ENCODE results near the gene UBQLN4. TPM values are rescaled to one million over a fixed set of nuclear protein-coding genes. Genes with fewer than 3 reads are reported as not detected.

Gene UBQLN4
- total RNA-seq, 6 donors from 2014 or later = 22.2 to 39.8 (median 24.5) TPM

GRCh38 chr1:155993595-155993994 lies 60.0 kb downstream of the UBQLN4 start:
- Histone ChIP-seq H3K9me3 (no peaks in the 10 kb centered on the region), H3K27me3 (no peaks in the 10 kb centered on the region), H3K27ac (peak overlapping the region in 2 of 4 donors; percentile 56 to 72), H3K4me3 (no peak overlapping the region), H3K4me1 (peaks cover 17 to 33% (median 27%) of the 10 kb centered on the region in 4 donors), H3K36me3 (no peaks in the 10 kb centered on the region)
- peak in 1 of 2 donors; percentile 73 for ATAC-seq (ENCODE audit: low FRiP score in 2 of 2)
- TF ChIP-seq POLR2A (IDR thresholded peaks at IDR 0.05) (peak in 1 of 4 donors; percentile 28), POLR2AphosphoS5 (IDR thresholded peaks at IDR 0.05) (no peak), EP300 (IDR thresholded peaks at IDR 0.05) (peak in 1 of 4 donors; percentile 8)
- peak in 1 of 2 donors; percentile 63 for DNase-seq
- WGBS, 2 donors = 61 to 71% methylated on average over 3 of the region's 3 CpGs

- no peaks in the 10 kb centered on the region for H3K27me3 ChIP-seq
- H3K4me1 ChIP-seq = peaks cover 19 to 37% (median 31%) of the 10 kb centered on the region in 4 donors
- peak; percentile 65 to 77 for ATAC-seq (ENCODE audit: low FRiP score in 2 of 2)
- H3K27ac ChIP-seq = peak overlapping the region; percentile 22 to 77 (median 68)
- H3K9me3 ChIP-seq = no peaks in the 10 kb centered on the region
- H3K36me3 ChIP-seq = no peaks in the 10 kb centered on the region
- peak in 1 of 2 donors; percentile 71 for DNase-seq
- WGBS, 2 donors = 64 to 89% methylated on average over 6 of the region's 6 CpGs
- H3K4me3 ChIP-seq = no peak overlapping the region
- TF ChIP-seq EP300 (IDR thresholded peaks at IDR 0.05) = no peak
- no peak for TF ChIP-seq POLR2A (IDR thresholded peaks at IDR 0.05)
- TF ChIP-seq CTCF (IDR thresholded peaks at IDR 0.05) = no peak
- no peak for TF ChIP-seq POLR2AphosphoS5 (IDR thresholded peaks at IDR 0.05)
Observed at GRCh38 chr1:155990005-155990739, 63.4 kb downstream of the UBQLN4 start.

GRCh38 chr1:155989242-155990004 lies 64.2 kb downstream of the UBQLN4 start:
- no peaks in the 10 kb centered on the region for H3K36me3 ChIP-seq
- TF ChIP-seq POLR2AphosphoS5 (IDR thresholded peaks at IDR 0.05) (peak in 1 of 2 donors; percentile 76), EP300 (IDR thresholded peaks at IDR 0.05) (no peak), CTCF (IDR thresholded peaks at IDR 0.05) (peak; percentile 96 to 99 (median 99))
- H3K27me3 ChIP-seq = no peaks in the 10 kb centered on the region
- peak overlapping the region in 3 of 4 donors; percentile 27 to 51 (median 42) for H3K4me3 ChIP-seq
- H3K4me1 ChIP-seq = peaks cover 19 to 40% (median 31%) of the 10 kb centered on the region in 4 donors
- H3K9me3 ChIP-seq = no peaks in the 10 kb centered on the region
- peak overlapping the region; percentile 22 to 77 (median 68) for H3K27ac ChIP-seq
- DNase-seq (peak; percentile 73 to 86), ATAC-seq (ENCODE audit: low FRiP score in 2 of 2) (peak; percentile 95 to 97)
- 10 to 33% methylated on average over 3 to 5 of the region's 9 CpGs for WGBS, 2 donors

Other genes with a start within 250 kb of the UBQLN4 start
- 100 to 1,000 TPM in 1 of 6 donors, 10 to 100 TPM in 5; 28.9 to 160 (median 46.3) TPM for gene GON4L, start 196.6 kb downstream of the UBQLN4 start, total RNA-seq
- 10 to 100 TPM in 1 of 6 donors, 1 to 10 TPM in 5; 3.1 to 12.1 (median 7.8) TPM for gene SYT11, start 194.2 kb downstream of the UBQLN4 start, total RNA-seq
- 10 to 100 TPM; 26.3 to 67.1 (median 45.1) TPM for gene RIT1, start 142.4 kb downstream of the UBQLN4 start, total RNA-seq
- 100 to 1,000 TPM in 1 of 6 donors, 10 to 100 TPM in 5; 30.4 to 105 (median 37.6) TPM for gene KHDC4, start 119.4 kb downstream of the UBQLN4 start, total RNA-seq
- gene RXFP4, start 112.2 kb downstream of the UBQLN4 start, total RNA-seq = not detected
- 100 to 1,000 TPM; 198 to 969 (median 229) TPM for gene ARHGEF2, start 75.3 kb downstream of the UBQLN4 start, total RNA-seq
- gene SSR2, start 32.8 kb downstream of the UBQLN4 start, total RNA-seq = 100 to 1,000 TPM in 5 of 6 donors, 10 to 100 TPM in 1; 66.0 to 395 (median 228) TPM
- 10 to 100 TPM; 35.6 to 84.5 (median 68.8) TPM for gene LAMTOR2, start 984 bp upstream of the UBQLN4 start, total RNA-seq
- gene RAB25, start 7.4 kb upstream of the UBQLN4 start, total RNA-seq = 100 to 1,000 TPM in 1 of 6 donors, 10 to 100 TPM in 5; 58.7 to 123 (median 88.9) TPM
- 1 to 10 TPM in 2 of 6 donors, under 1 TPM in 3, not detected in 1; 0.26 to 2.0 (median 1.00) TPM for gene MEX3A, start 28.7 kb upstream of the UBQLN4 start, total RNA-seq
- 1,000 to 10,000 TPM in 1 of 6 donors, 100 to 1,000 TPM in 5; 156 to 1,281 (median 388) TPM for gene LMNA, start 60.9 kb upstream of the UBQLN4 start, total RNA-seq
- gene SEMA4A, start 99.8 kb upstream of the UBQLN4 start, total RNA-seq = 10 to 100 TPM; 28.9 to 65.9 (median 33.5) TPM
- gene SLC25A44, start 140.3 kb upstream of the UBQLN4 start, total RNA-seq = 10 to 100 TPM; 11.0 to 27.4 (median 21.1) TPM
- gene PMF1, start 159.2 kb upstream of the UBQLN4 start, total RNA-seq = 10 to 100 TPM; 46.1 to 88.2 (median 66.6) TPM
- gene BGLAP, start 188.4 kb upstream of the UBQLN4 start, total RNA-seq = 10 to 100 TPM in 1 of 6 donors, 1 to 10 TPM in 3, under 1 TPM in 1, not detected in 1; 0.69 to 31.4 (median 1.9) TPM
- 10 to 100 TPM in 1 of 6 donors, 1 to 10 TPM in 5; 1.3 to 10.5 (median 2.9) TPM for gene PAQR6, start 194.3 kb upstream of the UBQLN4 start, total RNA-seq
- gene SMG5, start 229.0 kb upstream of the UBQLN4 start, total RNA-seq = 100 to 1,000 TPM in 1 of 6 donors, 10 to 100 TPM in 5; 52.3 to 136 (median 69.1) TPM
- 10 to 100 TPM in 1 of 6 donors, 1 to 10 TPM in 5; 1.3 to 10.5 (median 3.1) TPM for gene TMEM79, start 230.5 kb upstream of the UBQLN4 start, total RNA-seq
- 10 to 100 TPM; 22.1 to 80.4 (median 50.9) TPM for gene GLMP, start 241.9 kb upstream of the UBQLN4 start, total RNA-seq
- gene VHLL, start 245.5 kb upstream of the UBQLN4 start, total RNA-seq = 1 to 10 TPM in 1 of 6 donors, not detected in 5; 7.3 TPM